Measurements from ENCODE around the gene POLL. TPM values are rescaled to one million over a fixed set of nuclear protein-coding genes. Genes with fewer than 3 reads are reported as not detected.

POLL gene
- total and polyA plus RNA-seq, 2 donors = 5.4 to 26.9 TPM

- Histone ChIP-seq H3K36me3 (ENCODE audit: control insufficient read depth in 2 of 2, insufficient read depth in 2 of 2, low read length in 1 of 2) (no peaks in the 10 kb centered on the region), H3K4me1 (ENCODE audit: control insufficient read depth in 2 of 2, insufficient read depth in 2 of 2, low read length in 2 of 2) (peaks cover 0 to 15% of the 10 kb centered on the region in 2 donors), H3K27me3 (ENCODE audit: control insufficient read depth in 2 of 2, insufficient read depth in 1 of 2, low read length in 1 of 2) (peaks cover 54 to 78% of the 10 kb centered on the region in 2 donors), H3K27ac (ENCODE audit: low read depth in 1 of 2, low read length in 1 of 2) (no peak overlapping the region), H3K9me3 (ENCODE audit: control insufficient read depth in 2 of 2, insufficient read depth in 1 of 2, low read length in 1 of 2) (no peaks in the 10 kb centered on the region), H3K4me3 (ENCODE audit: low read length in 2 of 2) (no peak overlapping the region)
- WGBS = 94% methylated on average over 5 of the region's 5 CpGs
- no peak for DNase-seq (ENCODE audit: low read depth in 6 of 9, low spot score in 9 of 9)
These were observed 22.6 kb downstream of the POLL start for GRCh38 chr10:101565370-101565900.

- Histone ChIP-seq H3K27me3 (ENCODE audit: control insufficient read depth in 2 of 2, insufficient read depth in 1 of 2, low read length in 1 of 2) (peaks cover 47 to 69% of the 10 kb centered on the region in 2 donors), H3K4me3 (ENCODE audit: low read length in 2 of 2) (no peak overlapping the region), H3K9me3 (ENCODE audit: control insufficient read depth in 2 of 2, insufficient read depth in 1 of 2, low read length in 1 of 2) (no peaks in the 10 kb centered on the region), H3K27ac (ENCODE audit: low read depth in 1 of 2, low read length in 1 of 2) (no peak overlapping the region), H3K36me3 (ENCODE audit: control insufficient read depth in 2 of 2, insufficient read depth in 2 of 2, low read length in 1 of 2) (no peaks in the 10 kb centered on the region), H3K4me1 (ENCODE audit: control insufficient read depth in 2 of 2, insufficient read depth in 2 of 2, low read length in 2 of 2) (peaks cover 0 to 7% of the 10 kb centered on the region in 2 donors)
- DNase-seq (ENCODE audit: low read depth in 6 of 9, low spot score in 9 of 9) = no peak
- WGBS = 95% methylated on average over 15 of the region's 15 CpGs
These were observed 23.5 kb downstream of the POLL start for GRCh38 chr10:101564490-101564991.

- no peak for DNase-seq (ENCODE audit: low read depth in 6 of 9, low spot score in 9 of 9)
- no peak overlapping the region for H3K27ac ChIP-seq (ENCODE audit: low read depth in 1 of 2, low read length in 1 of 2)
- peaks cover 0 to 4% of the 10 kb centered on the region in 2 donors for H3K4me1 ChIP-seq (ENCODE audit: control insufficient read depth in 2 of 2, insufficient read depth in 2 of 2, low read length in 2 of 2)
- peaks cover 38 to 59% of the 10 kb centered on the region in 2 donors for H3K27me3 ChIP-seq (ENCODE audit: control insufficient read depth in 2 of 2, insufficient read depth in 1 of 2, low read length in 1 of 2)
- H3K4me3 ChIP-seq (ENCODE audit: low read length in 2 of 2) = no peak overlapping the region
- 89% methylated on average over 11 of the region's 11 CpGs for WGBS
- H3K36me3 ChIP-seq (ENCODE audit: control insufficient read depth in 2 of 2, insufficient read depth in 2 of 2, low read length in 1 of 2) = no peaks in the 10 kb centered on the region
- H3K9me3 ChIP-seq (ENCODE audit: control insufficient read depth in 2 of 2, insufficient read depth in 1 of 2, low read length in 1 of 2) = no peaks in the 10 kb centered on the region
These were observed 24.5 kb downstream of the POLL start for GRCh38 chr10:101563497-101564040.

GRCh38 chr10:101563007-101563406 lies 25.1 kb downstream of the POLL start:
- Histone ChIP-seq H3K4me3 (ENCODE audit: low read length in 2 of 2) (no peak overlapping the region), H3K4me1 (ENCODE audit: control insufficient read depth in 2 of 2, insufficient read depth in 2 of 2, low read length in 2 of 2) (peaks cover 0 to 4% of the 10 kb centered on the region in 2 donors), H3K36me3 (ENCODE audit: control insufficient read depth in 2 of 2, insufficient read depth in 2 of 2, low read length in 1 of 2) (no peaks in the 10 kb centered on the region), H3K9me3 (ENCODE audit: control insufficient read depth in 2 of 2, insufficient read depth in 1 of 2, low read length in 1 of 2) (no peaks in the 10 kb centered on the region), H3K27me3 (ENCODE audit: control insufficient read depth in 2 of 2, insufficient read depth in 1 of 2, low read length in 1 of 2) (peaks cover 34 to 54% of the 10 kb centered on the region in 2 donors), H3K27ac (ENCODE audit: low read depth in 1 of 2, low read length in 1 of 2) (no peak overlapping the region)
- 74% methylated on average over 3 of the region's 3 CpGs for WGBS
- DNase-seq (ENCODE audit: low read depth in 6 of 9, low spot score in 9 of 9) = no peak

- H3K27me3 ChIP-seq (ENCODE audit: control insufficient read depth in 2 of 2, insufficient read depth in 1 of 2, low read length in 1 of 2) = peaks cover 26 to 46% of the 10 kb centered on the region in 2 donors
- no peaks in the 10 kb centered on the region for H3K36me3 ChIP-seq (ENCODE audit: control insufficient read depth in 2 of 2, insufficient read depth in 2 of 2, low read length in 1 of 2)
- no peaks in the 10 kb centered on the region for H3K9me3 ChIP-seq (ENCODE audit: control insufficient read depth in 2 of 2, insufficient read depth in 1 of 2, low read length in 1 of 2)
- no peak for DNase-seq (ENCODE audit: low read depth in 6 of 9, low spot score in 9 of 9)
- H3K4me1 ChIP-seq (ENCODE audit: control insufficient read depth in 2 of 2, insufficient read depth in 2 of 2, low read length in 2 of 2) = peaks cover 0 to 4% of the 10 kb centered on the region in 2 donors
- WGBS = 96% methylated on average over 5 of the region's 5 CpGs
- no peak overlapping the region for H3K27ac ChIP-seq (ENCODE audit: low read depth in 1 of 2, low read length in 1 of 2)
- H3K4me3 ChIP-seq (ENCODE audit: low read length in 2 of 2) = no peak overlapping the region
These were observed 25.8 kb downstream of the POLL start for GRCh38 chr10:101562231-101562630.

- Histone ChIP-seq H3K4me3 (ENCODE audit: low read length in 2 of 2) (no peak overlapping the region), H3K9me3 (ENCODE audit: control insufficient read depth in 2 of 2, insufficient read depth in 1 of 2, low read length in 1 of 2) (no peaks in the 10 kb centered on the region), H3K4me1 (ENCODE audit: control insufficient read depth in 2 of 2, insufficient read depth in 2 of 2, low read length in 2 of 2) (peaks cover 0 to 2% of the 10 kb centered on the region in 2 donors), H3K36me3 (ENCODE audit: control insufficient read depth in 2 of 2, insufficient read depth in 2 of 2, low read length in 1 of 2) (no peaks in the 10 kb centered on the region), H3K27ac (ENCODE audit: low read depth in 1 of 2, low read length in 1 of 2) (no peak overlapping the region), H3K27me3 (ENCODE audit: control insufficient read depth in 2 of 2, insufficient read depth in 1 of 2, low read length in 1 of 2) (peaks cover 16 to 36% of the 10 kb centered on the region in 2 donors)
- DNase-seq (ENCODE audit: low read depth in 6 of 9, low spot score in 9 of 9) = no peak
- 92% methylated on average over 15 of the region's 15 CpGs for WGBS
These were observed 26.8 kb downstream of the POLL start for GRCh38 chr10:101561068-101561915.

- Histone ChIP-seq H3K36me3 (ENCODE audit: control insufficient read depth in 2 of 2, insufficient read depth in 2 of 2, low read length in 1 of 2) (no peaks in the 10 kb centered on the region), H3K4me1 (ENCODE audit: control insufficient read depth in 2 of 2, insufficient read depth in 2 of 2, low read length in 2 of 2) (no peaks in the 10 kb centered on the region), H3K4me3 (ENCODE audit: low read length in 2 of 2) (no peak overlapping the region), H3K9me3 (ENCODE audit: control insufficient read depth in 2 of 2, insufficient read depth in 1 of 2, low read length in 1 of 2) (no peaks in the 10 kb centered on the region), H3K27ac (ENCODE audit: low read depth in 1 of 2, low read length in 1 of 2) (no peak overlapping the region), H3K27me3 (ENCODE audit: control insufficient read depth in 2 of 2, insufficient read depth in 1 of 2, low read length in 1 of 2) (peaks cover 9 to 28% of the 10 kb centered on the region in 2 donors)
- DNase-seq (ENCODE audit: low read depth in 6 of 9, low spot score in 9 of 9) = no peak
- 79% methylated on average over 2 of the region's 2 CpGs for WGBS
These were observed 27.6 kb downstream of the POLL start for GRCh38 chr10:101560298-101561067.

- H3K27me3 ChIP-seq (ENCODE audit: control insufficient read depth in 2 of 2, insufficient read depth in 1 of 2, low read length in 1 of 2) = peaks cover 2 to 21% of the 10 kb centered on the region in 2 donors
- H3K9me3 ChIP-seq (ENCODE audit: control insufficient read depth in 2 of 2, insufficient read depth in 1 of 2, low read length in 1 of 2) = no peaks in the 10 kb centered on the region
- H3K27ac ChIP-seq (ENCODE audit: low read depth in 1 of 2, low read length in 1 of 2) = no peak overlapping the region
- H3K4me1 ChIP-seq (ENCODE audit: control insufficient read depth in 2 of 2, insufficient read depth in 2 of 2, low read length in 2 of 2) = no peaks in the 10 kb centered on the region
- no peak overlapping the region for H3K4me3 ChIP-seq (ENCODE audit: low read length in 2 of 2)
- DNase-seq (ENCODE audit: low read depth in 6 of 9, low spot score in 9 of 9) = no peak
- H3K36me3 ChIP-seq (ENCODE audit: control insufficient read depth in 2 of 2, insufficient read depth in 2 of 2, low read length in 1 of 2) = peaks cover 0 to 3% of the 10 kb centered on the region in 2 donors
- WGBS = 91% methylated on average over 12 of the region's 12 CpGs
These were observed 28.3 kb downstream of the POLL start for GRCh38 chr10:101559596-101560297.

Data from thymus (tissue), 11 donors.